ENCODE measurements around the gene MFAP4.

Gene MFAP4

GRCh38 chr17:19335951-19336631, 50.9 kb downstream of the MFAP4 start:
- DNase-seq (ENCODE audit: low read depth) = no peak
- TF ChIP-seq, protein P1, sequence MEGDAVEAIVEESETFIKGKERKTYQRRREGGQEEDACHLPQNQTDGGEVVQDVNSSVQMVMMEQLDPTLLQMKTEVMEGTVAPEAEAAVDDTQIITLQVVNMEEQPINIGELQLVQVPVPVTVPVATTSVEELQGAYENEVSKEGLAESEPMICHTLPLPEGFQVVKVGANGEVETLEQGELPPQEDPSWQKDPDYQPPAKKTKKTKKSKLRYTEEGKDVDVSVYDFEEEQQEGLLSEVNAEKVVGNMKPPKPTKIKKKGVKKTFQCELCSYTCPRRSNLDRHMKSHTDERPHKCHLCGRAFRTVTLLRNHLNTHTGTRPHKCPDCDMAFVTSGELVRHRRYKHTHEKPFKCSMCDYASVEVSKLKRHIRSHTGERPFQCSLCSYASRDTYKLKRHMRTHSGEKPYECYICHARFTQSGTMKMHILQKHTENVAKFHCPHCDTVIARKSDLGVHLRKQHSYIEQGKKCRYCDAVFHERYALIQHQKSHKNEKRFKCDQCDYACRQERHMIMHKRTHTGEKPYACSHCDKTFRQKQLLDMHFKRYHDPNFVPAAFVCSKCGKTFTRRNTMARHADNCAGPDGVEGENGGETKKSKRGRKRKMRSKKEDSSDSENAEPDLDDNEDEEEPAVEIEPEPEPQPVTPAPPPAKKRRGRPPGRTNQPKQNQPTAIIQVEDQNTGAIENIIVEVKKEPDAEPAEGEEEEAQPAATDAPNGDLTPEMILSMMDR (IDR thresholded peaks at IDR 0.05; ENCODE audit: insufficient read depth, low read depth, low read length, missing control alignments) = no peak

DNA sequence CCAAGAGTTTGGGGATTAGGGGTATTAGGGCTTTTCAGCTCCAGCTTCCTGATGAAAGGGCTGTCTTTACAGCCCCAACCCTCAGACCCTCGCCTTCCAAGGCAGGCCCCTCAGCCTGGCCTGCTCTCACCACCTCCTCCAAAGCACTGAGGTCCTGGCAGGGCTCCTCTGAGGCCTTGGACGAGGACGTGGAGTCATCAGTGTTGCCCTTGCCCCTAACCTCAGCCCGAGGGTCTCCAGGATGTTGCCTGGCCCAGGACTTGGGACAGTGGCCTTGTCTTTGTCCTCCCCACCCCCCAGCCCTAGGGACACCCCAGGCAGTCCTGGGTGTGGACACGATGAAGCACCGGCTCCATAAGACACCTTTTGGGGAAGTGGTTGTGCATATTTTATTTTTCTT, 52.7 kb downstream of the MFAP4 start:
- no peak for DNase-seq (ENCODE audit: low read depth)
- H3K4me3 ChIP-seq (ENCODE audit: low read depth, low read length) = no peak overlapping the region
- TF ChIP-seq, protein P1 (IDR thresholded peaks at IDR 0.05; ENCODE audit: insufficient read depth, low read depth, low read length, missing control alignments) = no peak

More at GRCh38 chr17:19335951-19336631, 50.9 kb downstream of the MFAP4 start:
- H3K4me3 ChIP-seq (ENCODE audit: low read depth, low read length) = no peak overlapping the region

- H3K4me3 ChIP-seq (ENCODE audit: low read depth, low read length) = no peak overlapping the region
- no peak for DNase-seq (ENCODE audit: low read depth)
- TF ChIP-seq, protein P1 (IDR thresholded peaks at IDR 0.05; ENCODE audit: insufficient read depth, low read depth, low read length, missing control alignments) = no peak
These were observed 53.2 kb downstream of the MFAP4 start for GRCh38 chr17:19333736-19334290.

Measured in GM12865 (cell line).